ENCODE results near the gene GDPD3. TPM values are rescaled to one million over a fixed set of nuclear protein-coding genes. Genes with fewer than 3 reads are reported as not detected.

Gene GDPD3
- total RNA-seq, 1 experiment from 2014 or later, result 3.8 TPM

- Histone ChIP-seq H2BK12ac (ENCODE audit: insufficient read length, low read depth, low read length) (no peak overlapping the region), H2BK15ac (ENCODE audit: low read depth, low read length) (no peak overlapping the region), H3K79me1 (ENCODE audit: insufficient read depth, low read depth, low read length, poor library complexity, severe bottlenecking) (peaks cover 7% of the 10 kb centered on the region), H2BK20ac (ENCODE audit: low read depth, low read length, poor library complexity, severe bottlenecking) (no peak overlapping the region), H3K4ac (ENCODE audit: low read depth, low read length) (no peak overlapping the region), H2BK120ac (ENCODE audit: low read depth, low read length, poor library complexity, severe bottlenecking) (no peak overlapping the region), H3K79me2 (ENCODE audit: insufficient read depth, low read length) (peaks cover 12% of the 10 kb centered on the region; the same call in 1 of the 2 replicates), H3K4me2 (ENCODE audit: insufficient read depth, insufficient read length, low read length) (no peak overlapping the region), H3K9me3 (ENCODE audit: control insufficient read depth, low read depth, low read length) (no peaks in the 10 kb centered on the region), H3K56ac (ENCODE audit: insufficient read length, low read depth, low read length) (no peak overlapping the region), H3K4me1 (ENCODE audit: insufficient read depth, low read length) (no peaks in the 10 kb centered on the region; the same call in 1 of the 2 replicates), H3K23ac (ENCODE audit: insufficient read length, low read depth, low read length) (no peak overlapping the region), H3K27me3 (ENCODE audit: insufficient read depth, low read length) (no peaks in the 10 kb centered on the region), H2BK5ac (ENCODE audit: insufficient read length, low read length) (no peak overlapping the region), H2AK5ac (ENCODE audit: insufficient read length, low read length) (no peak overlapping the region), H3T11ph (ENCODE audit: low read length) (no peak overlapping the region), H3K27ac (ENCODE audit: insufficient read length, low read depth, low read length) (no peak overlapping the region), H4K20me1 (ENCODE audit: control insufficient read depth, insufficient read depth, insufficient read length) (no peaks in the 10 kb centered on the region), H4K5ac (ENCODE audit: insufficient read length, low read depth, low read length) (no peak overlapping the region), H4K91ac (ENCODE audit: insufficient read length, low read depth, low read length) (no peak overlapping the region), H3K23me2 (ENCODE audit: insufficient read length, low read depth, low read length, poor library complexity, severe bottlenecking) (peaks cover 17% of the 10 kb centered on the region), H3K18ac (ENCODE audit: insufficient read length, low read depth, low read length) (no peak overlapping the region), H4K8ac (replicated peaks; ENCODE audit: insufficient read length, low read depth, low read length) (no peak overlapping the region), H3K9ac (ENCODE audit: extremely low read depth, insufficient read length, low read length) (no peak overlapping the region), H3K14ac (ENCODE audit: insufficient read depth, low read length) (no peak overlapping the region), H2AFZ (ENCODE audit: low read length) (no peak overlapping the region)
- peaks cover 17 to 28% of the 10 kb centered on the region in 2 experiments for H3K4me1 Mint-ChIP-seq
- H3K9me3 Mint-ChIP-seq, result no peaks in the 10 kb centered on the region; a peak in 1 of 5 replicates
- H3K4me3 Mint-ChIP-seq, result no peak overlapping the region; a peak in 3 of 5 replicates
- H3K27me3 Mint-ChIP-seq (ENCODE audit: low read depth), result no peaks in the 10 kb centered on the region; the same call in 1 of the 2 replicates
- peaks cover 51 to 69% (median 58%) of the 10 kb centered on the region in 3 experiments for H3K36me3 Mint-ChIP-seq (ENCODE audit: insufficient read depth in 1 of 3, low read depth in 3 of 3)
- no peak for DNase-seq
- TF ChIP-seq CTCF (conservative IDR thresholded peaks at IDR 0.05), result no peak
- no CpG with 5 or more reads among the region's 9 CpGs for WGBS (ENCODE audit: extremely low coverage, insufficient read length, low lambda C conversion rate)
- H3K27ac Mint-ChIP-seq, result peak overlapping the region in 2 of 3 experiments; percentile 40 to 57; a peak in 2 of 7 replicates
These were observed 45.0 kb downstream of the GDPD3 start for GRCh38 chr16:30068333-30068732.

Data from H9 (cell line).